ENCODE data around the gene DNM2.
A peak's percentile ranks its signal among the peaks of the same experiment; 100 is the strongest.
"Not testable (repeated sequence)": the region's sequence is repeated elsewhere in the genome, so short reads cannot be mapped to it uniquely, and the experiment has no call there.

Gene DNM2

DNA sequence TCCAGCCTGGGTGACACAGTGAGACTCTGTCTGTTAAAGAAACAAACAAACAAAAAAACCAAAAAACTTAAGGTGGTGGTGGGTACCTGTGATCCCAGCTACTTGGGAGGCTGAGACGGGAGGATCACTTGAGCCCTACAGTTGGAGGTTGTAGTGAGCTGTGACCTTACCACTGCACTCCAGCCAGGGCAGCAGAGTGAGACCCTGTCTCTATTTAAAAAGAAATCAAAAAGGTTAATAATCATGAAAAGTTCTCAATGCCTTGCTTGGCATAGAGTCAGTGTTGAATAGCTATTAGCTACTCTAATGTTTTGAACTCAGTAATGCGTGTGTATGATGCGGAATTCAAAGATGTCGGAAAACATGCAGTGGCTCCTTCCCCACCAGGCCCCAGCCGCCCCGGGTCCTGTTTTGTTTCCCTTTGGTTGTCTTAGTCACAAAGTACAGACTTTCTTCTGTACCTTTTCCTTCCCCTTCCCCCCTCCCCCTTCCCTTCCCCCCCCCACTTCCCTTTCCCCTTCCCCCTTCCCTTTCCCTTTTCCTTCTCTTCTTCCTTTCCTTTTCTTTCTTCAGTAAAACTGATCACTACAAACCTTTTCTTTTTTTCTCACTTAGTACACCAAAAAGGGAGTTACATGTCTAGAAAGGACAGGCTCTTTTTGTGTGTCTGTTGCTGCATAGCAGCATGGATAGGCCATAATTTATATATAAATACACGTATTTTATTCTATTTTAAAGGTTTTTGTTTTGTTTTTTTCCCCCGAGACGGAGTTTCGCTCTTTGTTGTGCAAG is 35.2 kb downstream of the DNM2 start:
- no peak for DNase-seq

DNA sequence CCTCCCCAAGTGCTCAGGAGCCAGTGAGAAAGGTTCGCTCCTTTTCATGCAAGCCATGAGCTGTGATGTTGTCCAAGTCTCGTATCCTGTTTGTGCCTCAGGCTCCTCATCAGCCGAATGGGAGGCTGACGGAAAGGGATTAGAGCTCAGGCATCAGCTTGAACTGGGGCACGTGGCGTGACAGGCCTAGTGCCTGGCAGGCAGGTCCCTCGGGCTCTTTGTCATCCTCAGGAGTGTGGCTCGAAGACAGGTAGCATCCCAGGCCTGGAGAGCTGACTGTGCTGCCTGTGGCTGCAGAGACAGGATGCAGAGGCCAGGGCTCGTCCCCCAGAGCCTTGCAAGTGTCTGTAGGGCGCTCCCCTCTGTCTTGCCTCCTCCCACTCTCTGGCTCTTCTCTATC is 38.5 kb downstream of the DNM2 start:
- DNase-seq = no peak

DNA sequence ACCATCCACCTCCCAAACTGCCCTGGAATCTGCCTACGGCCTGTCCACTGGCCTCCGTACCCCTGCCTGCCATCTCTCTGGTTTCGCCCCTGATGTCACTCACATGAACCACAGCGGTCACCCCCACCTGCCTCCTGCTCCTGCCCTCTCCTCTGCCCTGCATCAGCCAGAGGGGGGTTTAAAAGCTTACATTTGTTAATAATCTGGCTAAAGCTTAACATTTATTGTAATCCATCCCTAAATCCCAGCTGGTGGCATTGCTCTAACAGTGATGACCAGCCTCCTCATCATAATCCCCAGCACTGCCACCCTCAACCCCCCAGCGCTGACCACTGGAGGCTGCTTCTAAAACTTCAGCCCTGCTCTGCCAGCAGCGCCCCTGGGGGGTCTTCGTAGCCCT is 38.9 kb downstream of the DNM2 start:
- DNase-seq = no peak

DNA sequence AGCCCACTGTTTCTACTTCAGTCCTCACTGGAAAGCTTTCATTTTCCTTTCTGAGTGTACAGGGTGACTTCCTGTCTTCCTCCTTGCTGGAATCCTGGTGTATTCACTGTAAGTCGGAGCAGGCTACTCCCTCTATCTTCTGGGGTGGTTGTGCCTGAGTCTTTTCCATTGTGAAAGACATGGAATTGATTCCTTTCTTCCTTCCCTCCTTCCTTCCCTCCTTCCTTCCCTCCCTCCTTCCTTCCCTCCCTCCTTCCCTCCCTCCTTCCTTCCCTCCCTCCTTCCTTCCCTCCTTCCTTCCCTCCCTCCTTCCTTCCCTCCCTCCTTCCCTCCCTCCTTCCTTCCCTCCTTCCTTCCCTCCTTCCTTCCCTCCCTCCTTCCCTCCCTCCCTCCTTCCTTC is 40.2 kb downstream of the DNM2 start:
- DNase-seq = not testable (repeated sequence)

DNA sequence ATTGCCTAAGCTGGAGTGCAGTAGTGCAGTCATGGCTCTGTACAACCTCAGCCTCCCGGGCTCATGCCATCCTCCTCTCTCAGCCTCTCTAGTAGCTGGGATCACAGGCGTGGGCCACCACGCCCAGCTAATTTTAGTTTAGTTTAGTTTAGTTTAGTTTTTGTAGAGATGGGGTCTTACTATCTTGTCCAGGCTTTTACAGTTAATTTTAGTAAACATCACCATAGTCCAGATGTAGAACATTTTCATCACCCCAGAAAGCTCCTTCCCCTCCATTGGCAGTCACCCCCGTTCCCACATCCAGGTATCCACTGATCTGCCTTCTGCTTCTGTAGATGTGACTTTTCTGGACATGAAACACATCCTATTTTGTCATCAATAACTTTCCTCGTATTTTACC is 41.1 kb downstream of the DNM2 start:
- no peak for DNase-seq

DNA sequence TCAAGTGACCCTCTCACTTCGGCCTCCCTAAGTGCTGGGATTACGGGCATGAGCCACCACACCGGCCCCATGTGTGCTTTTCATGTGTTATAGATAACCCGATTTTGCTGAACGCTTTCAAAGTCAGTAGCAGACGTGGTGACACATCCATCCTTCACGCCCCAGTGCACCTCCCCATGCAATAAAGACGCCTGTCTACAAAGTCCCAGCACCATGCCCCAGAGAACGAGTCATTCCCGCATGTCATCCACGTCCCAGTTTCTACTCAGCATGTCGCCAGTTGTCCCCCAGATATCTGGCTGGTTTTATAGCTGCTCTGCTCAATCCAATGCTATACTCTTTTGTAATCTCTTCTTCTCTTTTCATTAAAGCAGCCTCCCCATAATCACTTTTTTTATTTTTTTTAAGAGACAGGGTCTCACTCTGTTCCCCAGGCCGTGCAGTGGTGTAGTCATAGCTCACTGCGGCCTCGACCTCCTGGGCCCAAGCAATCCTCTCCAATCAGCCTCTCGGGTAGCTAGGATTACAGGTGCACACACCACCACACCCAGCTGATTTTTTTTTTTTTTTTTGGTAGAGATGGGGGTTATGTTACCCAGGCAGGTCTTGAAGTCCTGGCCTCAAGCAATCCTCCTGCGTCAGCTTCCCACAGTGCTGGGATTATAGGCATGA is 42.5 kb downstream of the DNM2 start:
- no peak for DNase-seq

DNA sequence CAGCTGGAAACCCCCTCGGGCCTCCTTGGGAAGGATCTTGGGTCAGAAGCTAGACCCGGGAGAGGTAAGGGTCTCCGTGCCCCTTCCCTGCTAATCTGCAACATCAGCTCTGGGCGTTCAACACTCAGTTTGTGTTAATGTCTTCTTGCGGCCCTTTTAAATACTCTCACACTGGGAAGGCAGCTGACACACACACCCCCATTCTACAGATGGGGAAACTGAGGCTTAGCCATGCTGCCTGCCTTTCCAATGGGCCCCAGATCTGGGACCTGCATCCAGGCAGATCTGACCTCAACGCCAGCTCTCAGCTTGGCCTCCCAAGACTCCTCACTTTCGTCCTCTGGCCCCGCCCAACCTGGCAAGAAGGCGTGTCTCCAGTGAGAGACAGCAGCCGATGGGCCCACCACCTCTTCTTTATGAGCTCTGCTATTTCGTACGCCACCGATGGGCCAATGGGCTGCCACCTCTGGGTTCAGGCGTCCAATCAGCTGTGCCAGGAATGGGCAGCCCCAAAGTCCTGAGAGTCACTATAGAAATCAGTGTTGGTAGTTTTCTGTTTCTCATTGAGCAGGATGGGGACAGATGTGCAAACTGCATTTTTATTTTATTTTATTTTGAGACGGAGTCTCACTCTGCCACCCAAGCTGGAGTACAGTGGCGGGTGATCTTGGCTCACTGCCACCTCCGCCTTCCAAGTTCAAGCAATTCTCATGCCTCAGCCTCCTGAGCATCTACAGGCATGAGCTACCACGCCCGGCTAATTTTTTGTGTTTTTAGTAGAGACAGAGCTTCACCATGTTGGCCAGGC is 43.8 kb downstream of the DNM2 start:
- DNase-seq = no peak

DNA sequence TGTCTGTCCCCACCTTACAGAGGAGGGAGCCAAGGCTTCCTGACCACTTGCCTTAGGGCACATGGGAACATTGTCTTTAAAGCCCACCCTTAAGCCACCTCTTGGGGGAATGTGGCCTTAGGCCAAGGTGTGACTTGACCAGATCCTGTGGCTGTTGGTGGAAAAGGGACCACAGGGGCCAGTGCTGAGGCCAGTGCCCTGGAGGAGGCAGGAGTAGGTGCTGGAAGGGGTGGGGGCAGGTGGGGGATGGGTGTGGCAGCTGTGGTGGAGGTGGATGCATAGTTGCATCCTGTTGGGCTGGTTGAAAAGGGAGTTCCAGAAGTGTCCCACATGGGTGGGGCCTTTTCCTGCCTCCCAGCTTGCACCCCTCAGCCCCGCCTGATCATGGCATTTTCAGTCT is 44.8 kb downstream of the DNM2 start:
- DNase-seq = no peak

DNA sequence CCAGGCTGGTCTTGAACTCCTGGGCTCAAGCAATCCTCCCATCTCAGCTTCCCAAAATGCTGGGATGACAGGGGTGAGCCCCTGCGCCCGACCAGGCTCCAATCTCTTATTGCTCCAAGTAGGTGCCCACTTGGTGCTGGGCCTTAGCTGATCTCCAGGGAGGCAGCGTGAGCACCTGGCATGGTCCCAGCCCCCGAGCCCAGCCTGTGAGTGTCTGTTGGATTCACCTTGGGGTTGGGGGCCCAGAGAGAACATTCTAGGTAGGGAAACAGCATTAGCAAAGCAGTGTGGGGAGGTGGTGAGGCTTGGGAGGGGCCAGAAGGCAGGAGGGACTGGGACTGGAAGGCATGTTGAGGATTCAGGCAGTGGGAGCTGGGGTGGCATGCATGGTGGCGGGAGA is 45.5 kb downstream of the DNM2 start:
- DNase-seq = no peak

DNA sequence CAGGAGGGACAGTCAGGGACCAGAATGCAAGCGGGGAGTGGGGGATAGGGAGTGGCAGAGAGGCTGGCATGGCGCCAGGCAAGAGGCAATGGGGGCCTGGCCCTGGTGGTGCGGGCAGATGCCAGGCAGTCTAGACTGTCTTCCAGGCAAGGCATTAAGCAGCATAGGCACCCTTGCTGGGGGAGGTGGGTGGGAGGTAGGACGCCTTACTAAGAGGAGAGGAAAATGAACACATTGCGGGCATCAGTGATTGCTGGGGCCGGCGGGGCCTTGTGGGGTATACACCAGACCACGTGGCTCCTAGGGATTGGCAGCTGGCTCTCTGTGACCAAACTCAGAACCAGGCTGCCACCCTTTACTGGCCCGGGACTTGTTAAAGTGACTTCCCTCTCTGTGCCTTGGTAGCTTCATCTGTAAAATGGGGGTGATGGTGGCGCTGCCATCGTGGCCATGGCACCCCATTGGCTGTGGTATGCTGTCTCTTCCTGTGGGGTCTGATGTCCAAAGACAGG is 46.0 kb downstream of the DNM2 start:
- DNase-seq = no peak

DNA sequence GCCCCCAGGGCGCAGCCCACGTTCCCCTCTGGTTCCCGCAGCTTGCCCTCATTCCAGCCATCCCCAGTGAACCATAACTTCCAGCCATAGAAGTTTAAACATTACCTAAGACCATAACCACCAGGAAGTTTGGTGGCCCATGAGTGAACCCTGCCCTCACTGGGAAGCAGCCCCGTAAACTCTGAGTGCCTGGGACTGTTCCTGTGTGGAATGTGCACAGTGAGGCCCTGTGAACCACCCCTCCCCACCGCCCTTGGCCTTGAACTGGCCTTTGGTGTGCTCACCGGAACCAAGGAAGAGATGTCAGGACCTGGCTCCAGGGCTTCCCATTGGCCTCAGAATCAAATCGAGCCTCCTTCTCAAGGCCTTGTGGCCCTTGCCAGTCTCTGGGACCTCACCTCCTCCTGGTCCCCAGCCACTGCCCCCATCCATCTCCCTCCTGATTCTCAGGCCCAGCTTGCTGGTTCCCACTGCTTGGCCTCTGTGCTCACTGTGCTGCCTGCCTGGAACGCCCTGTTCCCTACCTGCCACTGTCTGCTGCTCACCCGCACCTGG is 46.5 kb downstream of the DNM2 start:
- no peak for DNase-seq

DNA sequence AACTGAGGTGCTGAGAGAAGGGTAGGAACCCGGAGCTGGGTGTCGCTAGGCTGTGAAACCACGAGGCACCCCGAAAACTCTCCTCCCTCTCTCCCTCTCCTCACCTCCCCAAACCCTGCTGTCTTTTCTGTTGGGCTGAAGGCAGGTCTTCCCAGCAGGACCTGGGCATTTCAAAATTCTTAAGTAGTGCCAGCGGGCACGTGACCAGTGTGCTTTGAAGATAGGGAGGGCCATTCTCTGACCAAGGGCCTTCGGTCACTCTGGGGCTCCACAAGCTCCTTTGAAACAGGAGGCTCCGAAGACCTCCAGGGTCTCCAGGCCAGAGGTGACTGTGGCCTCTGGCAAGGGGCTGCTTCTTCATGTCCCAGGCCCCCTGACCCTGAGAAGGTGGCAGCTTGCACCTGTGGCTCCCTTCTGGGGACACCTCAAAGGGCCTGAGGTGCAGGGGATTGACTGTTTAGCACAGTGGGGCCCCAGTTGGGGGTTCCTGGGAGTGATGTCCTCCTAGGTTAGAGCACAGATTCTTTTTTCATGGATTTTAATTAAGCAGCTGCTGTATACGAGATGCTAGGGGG is 48.3 kb downstream of the DNM2 start:
- DNase-seq = no peak

DNA sequence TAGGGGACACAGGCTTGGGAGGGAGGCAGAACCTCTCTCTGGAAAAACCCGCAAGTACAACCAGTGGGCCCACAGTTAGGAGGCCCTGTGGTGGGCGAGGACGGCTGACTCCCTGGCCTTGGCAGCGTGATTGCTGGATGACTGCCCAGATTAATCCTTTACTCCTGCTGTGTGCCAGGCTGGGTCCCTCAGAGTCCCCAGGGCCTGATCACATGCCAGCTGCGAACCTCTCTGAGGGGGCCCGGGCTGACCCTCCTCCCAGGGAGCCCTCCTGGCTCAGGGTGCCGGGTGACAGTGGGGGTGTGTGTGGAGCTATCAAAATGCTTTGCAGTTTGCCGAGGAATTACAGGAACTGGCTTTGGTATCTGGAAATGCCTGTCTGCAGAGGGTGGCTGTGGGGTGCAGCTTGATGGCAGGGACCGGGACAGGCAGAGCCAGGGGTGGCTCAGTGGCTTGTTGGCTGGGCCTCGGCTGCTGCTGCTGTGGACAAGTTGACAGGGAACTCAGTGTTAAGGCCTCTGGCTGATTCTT is 48.9 kb downstream of the DNM2 start:
- no peak for DNase-seq

DNA sequence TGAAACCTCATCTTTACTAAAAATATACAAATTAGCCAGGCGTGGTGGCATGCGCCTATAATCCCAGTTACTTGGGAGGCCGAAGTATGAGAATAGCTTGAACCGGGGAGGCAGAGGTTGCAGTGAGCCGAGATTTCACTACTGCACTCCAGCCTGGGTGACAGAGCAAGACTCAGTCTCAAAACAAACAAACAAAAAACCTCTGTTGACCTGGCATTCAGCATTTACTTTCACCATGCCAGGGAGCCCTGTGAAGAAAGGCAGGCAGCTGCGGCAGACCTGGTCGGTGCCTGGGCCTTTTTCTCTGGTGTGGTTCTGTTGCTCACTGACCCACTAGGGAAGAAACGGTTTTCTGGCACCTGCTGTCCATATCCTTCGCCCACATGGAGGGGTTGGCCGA is 49.8 kb downstream of the DNM2 start:
- no peak for DNase-seq

DNA sequence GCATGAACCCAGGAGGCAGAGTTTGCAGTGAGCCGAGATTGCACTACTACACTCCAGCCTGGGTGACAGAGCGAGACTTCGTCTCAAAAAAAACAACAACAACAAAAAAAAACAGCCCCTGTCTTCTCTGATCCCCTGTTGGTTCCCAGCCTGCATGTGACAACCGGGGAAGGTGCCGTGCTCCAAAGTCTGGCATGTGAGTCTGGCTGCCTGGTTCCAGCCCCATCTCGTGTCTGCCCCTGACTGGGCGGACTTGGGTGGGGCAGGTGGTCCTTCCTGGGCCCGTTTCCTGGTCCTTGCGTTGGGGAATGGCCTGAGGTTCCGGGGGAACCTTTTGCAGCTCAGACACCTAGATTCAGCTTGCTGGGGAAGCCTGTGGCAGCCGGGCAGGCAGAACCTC is 50.5 kb downstream of the DNM2 start:
- DNase-seq = no peak

DNA sequence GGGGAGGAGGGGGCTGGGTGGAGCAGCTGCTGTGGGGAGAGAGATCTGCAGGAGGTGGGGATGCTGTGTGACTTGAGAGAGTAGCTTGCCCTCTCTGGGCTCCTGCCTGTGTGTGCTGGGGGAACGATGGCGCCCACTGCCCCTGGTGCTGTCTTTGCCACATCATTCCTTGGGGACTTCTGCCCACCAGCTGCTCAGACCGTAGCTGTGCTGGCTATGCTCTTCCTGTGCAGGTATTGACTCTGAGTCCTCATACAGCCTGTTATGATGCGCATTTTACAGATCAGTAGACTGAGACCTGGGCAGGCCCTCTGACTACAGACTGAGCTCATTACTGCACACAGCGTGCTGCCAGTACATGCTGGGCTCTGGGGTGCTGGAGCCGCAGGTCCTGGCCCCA is 51.1 kb downstream of the DNM2 start:
- DNase-seq = no peak

DNA sequence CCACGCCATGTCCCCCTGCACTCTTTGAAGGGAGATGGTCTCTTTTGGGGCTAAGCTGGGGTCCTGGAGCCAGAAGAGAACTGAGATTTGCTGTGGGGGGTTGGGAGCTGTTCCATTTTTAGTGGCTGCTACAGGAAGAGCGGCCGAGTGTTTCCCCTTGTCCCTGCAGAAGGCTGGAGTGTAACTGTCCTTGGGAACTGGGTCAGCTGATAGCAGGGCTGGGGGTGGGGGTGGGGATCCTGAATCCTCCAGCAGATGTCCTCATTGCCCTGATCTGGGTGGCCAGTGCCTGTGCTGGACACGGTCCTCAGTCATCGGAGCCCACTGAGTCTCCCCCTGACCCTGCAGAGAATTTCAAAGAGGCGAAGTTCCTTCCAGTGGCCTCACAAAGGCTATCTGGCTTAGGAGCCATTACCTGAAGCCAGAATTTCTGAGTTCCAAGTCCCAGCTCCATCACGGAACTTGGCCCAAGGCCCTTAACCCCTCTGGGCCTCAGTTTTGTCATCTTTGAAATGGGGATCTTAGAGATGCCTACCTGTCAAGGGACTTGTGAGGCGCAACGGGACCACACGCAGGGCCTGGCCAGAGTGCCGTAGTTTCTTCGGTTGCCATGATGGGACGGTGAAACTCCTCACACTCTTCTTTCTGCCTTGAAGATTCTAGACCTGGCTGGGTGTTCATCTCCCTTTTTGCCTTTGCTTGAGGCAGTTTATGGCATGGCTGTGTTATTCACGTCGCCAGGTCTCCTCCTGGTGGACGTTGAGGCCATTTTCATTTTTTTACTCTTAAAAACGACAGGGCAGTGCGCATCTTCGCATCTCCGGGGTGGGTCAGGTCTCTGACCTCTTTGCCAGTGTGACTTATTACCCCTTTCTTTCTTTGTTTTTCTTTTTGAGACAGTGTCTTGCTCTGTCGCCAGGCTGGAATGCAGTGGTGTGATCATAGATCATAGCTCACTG is 51.9 kb downstream of the DNM2 start:
- DNase-seq = peak; percentile 27 to 70

DNA sequence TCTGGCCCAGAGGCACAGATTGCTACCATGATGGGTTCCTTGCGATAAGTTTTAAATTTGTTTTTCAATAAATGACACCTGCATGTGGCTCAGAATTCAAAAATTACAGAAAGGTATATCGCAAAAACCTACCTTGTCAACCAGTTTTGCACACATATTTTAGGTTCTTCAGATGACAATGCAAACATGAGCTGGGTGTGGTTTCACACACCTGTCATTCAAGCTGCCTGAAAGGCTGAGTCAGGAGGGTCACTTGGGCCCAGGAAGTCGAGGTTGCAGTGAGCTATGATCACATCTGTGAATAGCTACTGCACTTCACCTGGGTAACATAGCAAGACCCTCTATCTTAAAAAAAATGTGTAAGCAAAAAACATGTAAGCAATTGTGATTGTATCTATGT is 56.1 kb downstream of the DNM2 start:
- DNase-seq = no peak

DNA sequence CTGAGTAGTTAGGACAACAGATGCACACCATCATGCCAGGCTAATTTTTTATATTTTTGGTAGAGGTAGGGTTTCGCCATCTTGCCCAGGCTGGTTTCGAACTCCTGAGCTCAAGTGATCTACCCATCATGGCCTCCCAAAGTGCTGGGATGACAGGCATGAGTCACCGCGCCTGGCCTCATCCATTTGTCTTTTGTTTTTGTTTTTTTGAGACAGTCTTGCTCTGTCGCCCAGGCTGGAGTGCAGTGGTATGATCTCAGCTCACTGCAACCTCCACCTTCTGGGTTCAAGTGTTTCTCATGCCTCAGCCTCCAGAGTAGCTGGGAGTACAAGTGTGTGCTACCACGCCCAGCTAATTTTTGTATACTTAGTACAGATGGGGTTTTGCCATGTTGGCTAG is 57.0 kb downstream of the DNM2 start:
- no peak for DNase-seq

DNA sequence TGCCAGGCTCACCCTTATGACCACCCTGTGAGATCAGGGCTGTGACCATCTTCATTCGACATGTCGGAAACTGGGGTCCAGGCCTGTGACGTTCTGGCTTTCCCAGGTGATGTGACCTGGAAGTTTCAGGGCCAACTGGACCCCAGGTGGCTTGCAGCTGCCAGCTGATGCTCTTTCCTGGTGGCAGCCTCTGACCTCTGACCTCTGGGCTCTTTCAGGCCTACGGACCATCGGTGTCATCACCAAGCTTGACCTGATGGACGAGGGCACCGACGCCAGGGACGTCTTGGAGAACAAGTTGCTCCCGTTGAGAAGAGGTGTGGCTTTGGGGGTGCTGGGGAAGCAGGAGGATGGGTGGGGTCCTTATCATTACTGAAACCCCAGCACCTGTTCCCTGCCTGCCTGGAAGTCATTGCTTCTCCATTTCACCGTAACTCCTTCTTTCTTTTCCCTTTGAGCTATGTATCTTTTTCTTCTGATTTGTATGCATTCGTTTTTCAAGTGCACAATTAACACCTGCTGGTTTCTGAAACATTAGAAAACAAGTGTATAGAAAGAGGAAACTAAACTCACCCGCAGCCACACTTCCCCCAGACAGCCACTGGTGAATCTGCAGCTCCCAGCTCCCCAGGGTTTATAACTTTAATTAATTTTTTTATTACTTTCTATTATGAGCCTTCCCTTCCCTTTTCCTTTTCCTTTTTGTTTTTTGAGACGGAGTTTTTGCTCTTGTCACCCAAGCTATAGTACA is 59.2 kb downstream of the DNM2 start:
- DNase-seq = peak; percentile 13 to 27

DNA sequence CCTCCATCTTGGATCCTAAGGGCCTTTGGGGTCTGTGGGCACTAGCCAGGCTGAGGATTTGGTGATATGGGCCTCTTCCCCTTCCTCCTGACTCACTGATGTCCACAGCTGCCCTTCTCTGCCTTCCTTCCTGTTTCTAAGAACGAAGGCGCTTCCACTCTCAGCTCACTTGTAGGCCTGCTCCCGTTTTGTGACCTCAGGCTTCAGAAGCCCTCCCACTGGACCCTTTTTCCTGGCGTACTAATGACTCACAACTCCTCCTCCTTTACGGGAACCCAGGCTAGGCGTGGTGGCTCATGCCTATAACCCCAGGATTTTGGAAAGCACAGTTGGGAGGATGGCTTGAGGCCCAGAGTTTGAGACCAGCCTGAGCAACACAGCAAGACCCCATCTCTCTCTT is 62.5 kb downstream of the DNM2 start:
- peak; percentile 97 for DNase-seq
